MM.1S (cell line): ENCODE measurements around the gene RASGEF1B.

ENCODE experiments used
- DNase-seq: peaks from one replicate; pipeline ENCODE4 v3.0.0-alpha.2; 2015
- H2AFZ ChIP-seq: fragments of 300-600 bp; sonication (generic); 2 replicates; pipeline ENCODE4 v1.6.0; 2016; ENCODE audit warnings: antibody characterized with exemption, low read length
- H3F3A ChIP-seq: fragments of 300-600 bp; sonication (generic); 2 replicates; pipeline ENCODE4 v1.6.1; 2016; ENCODE audit warnings: mild to moderate bottlenecking, antibody characterized with exemption, low read length, moderate library complexity, mixed read lengths; ENCODE audit not compliant: insufficient read depth
- H3K27ac ChIP-seq: fragments of 300-600 bp; sonication (generic); 2 replicates; pipeline ENCODE4 v1.5.1; 2016; ENCODE audit warnings: mild to moderate bottlenecking, low read length
- H3K27me3 ChIP-seq: fragments of 300-600 bp; sonication (generic); replicated peaks from 2 replicates; pipeline ENCODE4 v1.6.0; 2016; ENCODE audit warnings: low read length; ENCODE audit not compliant: insufficient read depth
- H3K36me3 ChIP-seq: fragments of 300-600 bp; sonication (generic); replicated peaks from 2 replicates; pipeline ENCODE4 v1.6.1; 2016; ENCODE audit warnings: mild to moderate bottlenecking, low read length, mixed read lengths; ENCODE audit not compliant: insufficient read depth
- H3K4me1 ChIP-seq: fragments of 300-600 bp; sonication (generic); 2 replicates; pipeline ENCODE4 v1.6.1; 2016; ENCODE audit warnings: low read length, mixed read lengths
- H3K4me2 ChIP-seq: fragments of 300-600 bp; sonication (generic); 2 replicates; pipeline ENCODE4 v1.6.0; 2016; ENCODE audit warnings: low read depth, low read length
- H3K4me3 ChIP-seq: fragments of 300-600 bp; sonication (generic); 2 replicates; pipeline ENCODE4 v1.5.1; 2016; ENCODE audit warnings: low read length, mixed read lengths
- H3K79me2 ChIP-seq: fragments of 300-600 bp; sonication (generic); 2 replicates; pipeline ENCODE4 v1.6.1; 2016; ENCODE audit warnings: mixed run types, low read length, mixed read lengths
- H3K9ac ChIP-seq: fragments of 300-600 bp; sonication (generic); 2 replicates; pipeline ENCODE4 v1.6.1; 2016; ENCODE audit warnings: low read length, mixed read lengths
- H3K9me2 ChIP-seq: fragments of 300-600 bp; sonication (generic); replicated peaks from 2 replicates; pipeline ENCODE4 v1.6.1; 2016; ENCODE audit warnings: mild to moderate bottlenecking, low read length, mixed read lengths; ENCODE audit not compliant: insufficient read depth
- H3K9me3 ChIP-seq: fragments of 300-600 bp; sonication (generic); replicated peaks from 2 replicates; pipeline ENCODE4 v1.6.1; 2016; ENCODE audit warnings: mild to moderate bottlenecking, low read length, mixed read lengths; ENCODE audit not compliant: insufficient read depth
- H4K20me1 ChIP-seq: fragments of 300-600 bp; sonication (generic); 2 replicates; pipeline ENCODE4 v1.6.1; 2016; ENCODE audit warnings: mild to moderate bottlenecking, low read length, moderate library complexity, mixed read lengths; ENCODE audit not compliant: insufficient read depth
- CTCF ChIP-seq: fragments of 300-600 bp; sonication (generic); IDR thresholded peaks from 2 replicates; pipeline ENCODE4 v1.5.1; 2016; ENCODE audit warnings: antibody characterized with exemption, low read length, mixed read lengths
- EZH2 ChIP-seq: fragments of 300-600 bp; sonication (generic); optimal IDR thresholded peaks from 2 replicates; pipeline ENCODE3; 2017; ENCODE audit warnings: low read depth, mild to moderate bottlenecking, antibody characterized with exemption, low read length, mixed read lengths
- EZH2phosphoT487 ChIP-seq: fragments of 300-600 bp; sonication (generic); IDR thresholded peaks from 2 replicates; pipeline ENCODE4 v1.6.1; 2018; ENCODE audit warnings: antibody characterized with exemption, low read length

The RASGEF1B gene

DNA sequence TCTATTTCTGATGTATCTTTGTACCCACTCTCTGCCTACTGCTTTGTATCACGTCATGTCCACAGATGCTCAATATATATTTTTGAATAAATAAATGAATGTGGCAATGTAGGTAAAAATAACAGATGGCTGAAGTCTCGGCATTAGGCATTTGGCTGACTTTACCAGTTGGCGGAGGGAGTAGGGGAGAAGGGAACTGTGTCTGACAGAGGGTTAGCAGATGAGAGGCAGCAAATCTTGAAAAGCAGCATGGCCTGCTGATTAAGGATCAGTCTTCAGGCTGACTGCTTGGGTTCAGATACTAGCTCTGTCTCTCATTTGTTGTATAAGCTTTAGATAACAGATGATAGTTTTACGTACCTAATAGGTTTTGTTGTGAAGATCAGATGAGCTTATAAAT is 31.9 kb upstream of the RASGEF1B start:
- H3K4me1 ChIP-seq = peaks cover 41% of the 10 kb centered on the region
- no peak for DNase-seq
- no peak for TF ChIP-seq EZH2phosphoT487
- TF ChIP-seq CTCF = no peak
- no peak for TF ChIP-seq EZH2
- no peaks in the 10 kb centered on the region for H3K79me2 ChIP-seq
- no peaks in the 10 kb centered on the region for H3K36me3 ChIP-seq
- H3K9me3 ChIP-seq = no peaks in the 10 kb centered on the region
- H3K9ac ChIP-seq = no peak overlapping the region
- H3K27ac ChIP-seq = no peak overlapping the region
- H3F3A ChIP-seq = peaks cover 21% of the 10 kb centered on the region
- no peaks in the 10 kb centered on the region for H4K20me1 ChIP-seq
- H3K9me2 ChIP-seq = no peaks in the 10 kb centered on the region
- no peak overlapping the region for H3K4me3 ChIP-seq
- no peak overlapping the region for H2AFZ ChIP-seq
- no peaks in the 10 kb centered on the region for H3K27me3 ChIP-seq
- no peak overlapping the region for H3K4me2 ChIP-seq

DNA sequence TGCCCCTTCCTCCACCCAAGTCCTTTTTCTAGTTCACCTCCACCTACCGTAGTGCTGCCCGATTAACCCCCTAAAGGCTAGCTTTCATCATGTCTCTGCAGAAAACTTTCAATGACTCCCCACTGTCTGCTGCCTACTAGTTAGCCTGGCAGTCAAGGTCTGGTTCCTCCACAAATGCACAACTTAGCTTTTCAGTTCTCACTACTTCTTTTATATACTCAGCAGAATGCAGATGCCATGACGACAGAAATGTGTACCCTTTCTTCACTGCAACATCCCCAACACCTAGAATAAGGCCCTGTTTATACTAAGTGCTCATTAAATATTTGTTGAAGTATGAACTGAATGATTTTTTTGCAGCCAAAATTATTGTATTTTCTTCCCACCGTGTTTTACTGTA is 30.9 kb upstream of the RASGEF1B start:
- Histone ChIP-seq H3K9me3 (no peaks in the 10 kb centered on the region), H4K20me1 (no peaks in the 10 kb centered on the region), H3K9me2 (no peaks in the 10 kb centered on the region), H3K9ac (no peak overlapping the region), H3K27me3 (no peaks in the 10 kb centered on the region), H3K4me3 (no peak overlapping the region), H3K36me3 (no peaks in the 10 kb centered on the region), H3K4me2 (no peak overlapping the region), H3K4me1 (peaks cover 31% of the 10 kb centered on the region), H3K27ac (no peak overlapping the region), H3K79me2 (no peaks in the 10 kb centered on the region), H3F3A (peaks cover 21% of the 10 kb centered on the region), H2AFZ (no peak overlapping the region)
- no peak for DNase-seq
- no peak for TF ChIP-seq EZH2
- TF ChIP-seq CTCF = no peak
- TF ChIP-seq EZH2phosphoT487 = no peak

DNA sequence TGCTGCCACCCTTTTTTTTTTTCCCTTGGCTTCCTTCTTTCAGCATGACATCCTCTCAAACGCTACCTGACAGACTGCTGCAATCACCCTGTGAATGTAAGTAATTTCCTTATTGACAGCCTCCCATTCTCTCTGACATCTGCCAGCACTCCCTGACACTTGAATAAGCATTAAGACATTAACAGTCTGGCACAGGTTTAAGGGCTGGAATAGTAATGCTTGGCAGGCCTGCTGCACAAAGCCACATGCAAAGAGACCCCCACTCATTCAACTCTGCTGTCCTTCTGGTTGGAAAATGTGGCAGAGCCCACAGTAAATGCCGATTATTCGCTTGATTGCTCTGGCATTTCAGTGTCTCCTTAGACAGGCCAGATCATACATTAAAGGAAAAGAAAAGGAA is 28.1 kb upstream of the RASGEF1B start:
- H3K79me2 ChIP-seq = no peaks in the 10 kb centered on the region
- H3K27me3 ChIP-seq = no peaks in the 10 kb centered on the region
- no peaks in the 10 kb centered on the region for H3K9me2 ChIP-seq
- H3K27ac ChIP-seq = no peak overlapping the region
- H3K36me3 ChIP-seq = no peaks in the 10 kb centered on the region
- H4K20me1 ChIP-seq = no peaks in the 10 kb centered on the region
- peaks cover 15% of the 10 kb centered on the region for H3K4me1 ChIP-seq
- H3K9ac ChIP-seq = no peak overlapping the region
- no peak overlapping the region for H3K4me2 ChIP-seq
- H3K4me3 ChIP-seq = no peak overlapping the region
- 0 out of 2 replicates have a peak, but pooled peaks cover 4% of the 10 kb centered on the region for H3F3A ChIP-seq
- H3K9me3 ChIP-seq = no peaks in the 10 kb centered on the region
- no peak for TF ChIP-seq EZH2
- TF ChIP-seq EZH2phosphoT487 = no peak
- no peak for TF ChIP-seq CTCF
- H2AFZ ChIP-seq = no peak overlapping the region
- no peak for DNase-seq
